SK-N-SH treated with all-trans-retinoic acid at 6 μM for 48 hours (cell line): Measurements from ENCODE around the gene ORAI2.

Experiments used
- ATAC-seq: fragments of 200-7000 bp; cut with Tn5 transposase; 3 replicates; pipeline ENCODE4 v1.9.1; 2020; ENCODE audit warnings: mild to moderate bottlenecking, moderate library complexity
- ARNTL ChIP-seq: fragments of 450-650 bp; formaldehyde crosslinking; IDR thresholded peaks from 2 replicates; pipeline ENCODE4 v1.5.0; 2020; ENCODE audit warnings: low read depth, mild to moderate bottlenecking, moderate library complexity, borderline replicate concordance
- BACH2 ChIP-seq: fragments of 250-450 bp; sonication (Bioruptor Pico); IDR thresholded peaks from 2 replicates; pipeline ENCODE4 v1.9.0; 2021; ENCODE audit warnings: mild to moderate bottlenecking, borderline replicate concordance
- CSDC2 ChIP-seq: fragments of 250-450 bp; sonication (Bioruptor Pico); IDR thresholded peaks from 2 replicates; pipeline ENCODE4 v1.5.0; 2020; ENCODE audit warnings: mild to moderate bottlenecking, moderate library complexity
- ESRRG ChIP-seq: fragments of 250-450 bp; sonication (Bioruptor Pico); IDR thresholded peaks from 2 replicates; pipeline ENCODE4 v1.6.1; 2021; ENCODE audit warnings: mild to moderate bottlenecking
- GLIS3 ChIP-seq: fragments of 250-450 bp; sonication (Bioruptor Pico); IDR thresholded peaks from 2 replicates; pipeline ENCODE4 v1.5.0; 2020; ENCODE audit warnings: mild to moderate bottlenecking, moderate library complexity
- OSR1 ChIP-seq: fragments of 250-450 bp; sonication (Bioruptor Pico); IDR thresholded peaks from 2 replicates; pipeline ENCODE4 v1.8.0; 2022; ENCODE audit warnings: moderate library complexity, mild to moderate bottlenecking, inconsistent platforms
- PPARA ChIP-seq: fragments of 250-450 bp; sonication (Bioruptor Pico); IDR thresholded peaks from 2 replicates; pipeline ENCODE4 v1.5.0; 2020; ENCODE audit warnings: mild to moderate bottlenecking, borderline replicate concordance
- SNAI2 ChIP-seq: fragments of 250-450 bp; sonication (Bioruptor Pico); IDR thresholded peaks from 2 replicates; pipeline ENCODE4 v1.5.0; 2020; ENCODE audit warnings: mild to moderate bottlenecking, moderate library complexity
- TCF4 ChIP-seq: fragments of 250-450 bp; sonication (Bioruptor Pico); IDR thresholded peaks from 2 replicates; pipeline ENCODE4 v1.8.0; 2021; ENCODE audit warnings: mild to moderate bottlenecking, moderate library complexity, borderline replicate concordance
- TOX ChIP-seq: fragments of 250-450 bp; sonication (Bioruptor Pico); IDR thresholded peaks from 2 replicates; pipeline ENCODE4 v1.8.0; 2021; ENCODE audit warnings: mild to moderate bottlenecking, moderate library complexity, borderline replicate concordance
- ZC3H10 ChIP-seq: fragments of 250-450 bp; sonication (Bioruptor Pico); IDR thresholded peaks from 2 replicates; pipeline ENCODE4 v1.5.1; 2021; ENCODE audit warnings: mild to moderate bottlenecking, moderate library complexity
- ZFP3 ChIP-seq: fragments of 250-450 bp; sonication (Bioruptor Pico); IDR thresholded peaks from 2 replicates; pipeline ENCODE4 v1.5.0; 2020; ENCODE audit warnings: mild to moderate bottlenecking, moderate library complexity
- ZFP30 ChIP-seq: fragments of 450-650 bp; formaldehyde crosslinking; IDR thresholded peaks from 2 replicates; pipeline ENCODE4 v1.5.0; 2022; ENCODE audit warnings: mild to moderate bottlenecking, moderate library complexity
- ZNF565 ChIP-seq: fragments of 450-650 bp; formaldehyde crosslinking; conservative IDR thresholded peaks from 2 replicates; pipeline ENCODE4 v1.5.0; 2020; ENCODE audit warnings: low read depth, mild to moderate bottlenecking, moderate library complexity
- ZNF70 ChIP-seq: fragments of 450-650 bp; formaldehyde crosslinking; IDR thresholded peaks from 2 replicates; pipeline ENCODE4 v1.5.0; 2020; ENCODE audit warnings: mild to moderate bottlenecking, moderate library complexity
- ZNF8 ChIP-seq: fragments of 450-650 bp; formaldehyde crosslinking; IDR thresholded peaks from 2 replicates; pipeline ENCODE4 v1.5.0; 2020; ENCODE audit warnings: mild to moderate bottlenecking, moderate library complexity
- TF ChIP-seq, protein P1 (sequence below): fragments of 250-450 bp; sonication (Bioruptor Pico); IDR thresholded peaks from 2 replicates; pipeline ENCODE4 v1.5.1; 2021; ENCODE audit warnings: mild to moderate bottlenecking, moderate library complexity
- TF ChIP-seq, protein P2 (sequence below): fragments of 250-450 bp; sonication (Bioruptor Pico); IDR thresholded peaks from 2 replicates; pipeline ENCODE4 v1.8.0; 2020; ENCODE audit warnings: mild to moderate bottlenecking, moderate library complexity, borderline replicate concordance
- TF ChIP-seq, protein P3 (sequence below): fragments of 250-450 bp; sonication (Bioruptor Pico); IDR thresholded peaks from 2 replicates; pipeline ENCODE4 v1.5.0; 2020; ENCODE audit warnings: mild to moderate bottlenecking, moderate library complexity
- TF ChIP-seq, protein P4 (sequence below): fragments of 250-450 bp; sonication (Bioruptor Pico); IDR thresholded peaks from 2 replicates; pipeline ENCODE4 v1.8.0; 2021; ENCODE audit warnings: low read depth, mild to moderate bottlenecking, moderate library complexity, borderline replicate concordance

Gene ORAI2

DNA sequence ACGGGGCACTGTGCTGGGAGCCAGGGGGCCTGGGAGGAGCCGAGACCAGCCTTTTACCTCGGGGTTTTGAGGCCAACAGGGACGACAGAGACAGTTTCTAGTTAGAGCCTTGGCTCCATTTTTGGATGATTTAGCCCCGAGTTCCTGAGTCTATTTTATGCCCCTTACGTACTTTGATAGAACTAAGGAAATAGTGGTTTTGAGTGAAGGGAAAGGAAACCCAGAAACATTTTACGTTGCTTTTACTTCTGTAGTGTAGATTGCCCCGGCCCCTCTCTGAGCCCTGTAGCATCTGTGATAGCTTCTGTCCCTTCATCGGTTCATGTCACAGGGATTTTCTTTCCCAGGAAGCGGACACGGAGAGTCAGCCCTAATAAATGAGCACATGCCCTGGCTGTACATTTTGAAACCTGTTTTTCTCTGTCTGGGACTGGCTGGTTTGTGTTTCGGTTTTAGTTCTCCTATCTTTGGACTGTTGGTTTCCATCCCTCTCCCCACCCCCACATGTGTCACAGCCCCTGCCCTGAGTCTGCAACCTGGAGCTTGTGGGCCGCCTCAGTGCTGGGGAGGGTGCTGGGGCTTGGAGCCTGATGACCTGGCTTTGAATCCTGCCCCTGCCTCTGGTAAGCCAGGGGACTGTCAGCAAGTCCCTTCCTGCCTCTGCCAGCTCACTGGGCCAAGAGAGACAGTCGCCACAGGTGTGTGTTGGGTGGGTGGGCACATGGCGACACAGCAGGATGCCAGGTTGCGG lies 6.9 kb upstream of the ORAI2 start:
- TF ChIP-seq BACH2 (CRISPR knock-in tag) (no peak), OSR1 (CRISPR knock-in tag) (no peak), ZNF8 (CRISPR knock-in tag) (no peak), ZNF565 (CRISPR knock-in tag) (no peak), CSDC2 (CRISPR knock-in tag) (no peak), TCF4 (CRISPR knock-in tag) (no peak), SNAI2 (CRISPR knock-in tag) (no peak), ZC3H10 (CRISPR knock-in tag) (no peak), ZFP30 (CRISPR knock-in tag) (no peak), GLIS3 (CRISPR knock-in tag) (no peak)
- TF ChIP-seq, protein P1, sequence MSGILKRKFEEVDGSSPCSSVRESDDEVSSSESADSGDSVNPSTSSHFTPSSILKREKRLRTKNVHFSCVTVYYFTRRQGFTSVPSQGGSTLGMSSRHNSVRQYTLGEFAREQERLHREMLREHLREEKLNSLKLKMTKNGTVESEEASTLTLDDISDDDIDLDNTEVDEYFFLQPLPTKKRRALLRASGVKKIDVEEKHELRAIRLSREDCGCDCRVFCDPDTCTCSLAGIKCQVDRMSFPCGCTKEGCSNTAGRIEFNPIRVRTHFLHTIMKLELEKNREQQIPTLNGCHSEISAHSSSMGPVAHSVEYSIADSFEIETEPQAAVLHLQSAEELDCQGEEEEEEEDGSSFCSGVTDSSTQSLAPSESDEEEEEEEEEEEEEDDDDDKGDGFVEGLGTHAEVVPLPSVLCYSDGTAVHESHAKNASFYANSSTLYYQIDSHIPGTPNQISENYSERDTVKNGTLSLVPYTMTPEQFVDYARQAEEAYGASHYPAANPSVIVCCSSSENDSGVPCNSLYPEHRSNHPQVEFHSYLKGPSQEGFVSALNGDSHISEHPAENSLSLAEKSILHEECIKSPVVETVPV (CRISPR knock-in tag): no peak
- TF ChIP-seq, protein P2, sequence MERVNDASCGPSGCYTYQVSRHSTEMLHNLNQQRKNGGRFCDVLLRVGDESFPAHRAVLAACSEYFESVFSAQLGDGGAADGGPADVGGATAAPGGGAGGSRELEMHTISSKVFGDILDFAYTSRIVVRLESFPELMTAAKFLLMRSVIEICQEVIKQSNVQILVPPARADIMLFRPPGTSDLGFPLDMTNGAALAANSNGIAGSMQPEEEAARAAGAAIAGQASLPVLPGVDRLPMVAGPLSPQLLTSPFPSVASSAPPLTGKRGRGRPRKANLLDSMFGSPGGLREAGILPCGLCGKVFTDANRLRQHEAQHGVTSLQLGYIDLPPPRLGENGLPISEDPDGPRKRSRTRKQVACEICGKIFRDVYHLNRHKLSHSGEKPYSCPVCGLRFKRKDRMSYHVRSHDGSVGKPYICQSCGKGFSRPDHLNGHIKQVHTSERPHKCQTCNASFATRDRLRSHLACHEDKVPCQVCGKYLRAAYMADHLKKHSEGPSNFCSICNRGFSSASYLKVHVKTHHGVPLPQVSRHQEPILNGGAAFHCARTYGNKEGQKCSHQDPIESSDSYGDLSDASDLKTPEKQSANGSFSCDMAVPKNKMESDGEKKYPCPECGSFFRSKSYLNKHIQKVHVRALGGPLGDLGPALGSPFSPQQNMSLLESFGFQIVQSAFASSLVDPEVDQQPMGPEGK (CRISPR knock-in tag): no peak
- TF ChIP-seq, protein P3, sequence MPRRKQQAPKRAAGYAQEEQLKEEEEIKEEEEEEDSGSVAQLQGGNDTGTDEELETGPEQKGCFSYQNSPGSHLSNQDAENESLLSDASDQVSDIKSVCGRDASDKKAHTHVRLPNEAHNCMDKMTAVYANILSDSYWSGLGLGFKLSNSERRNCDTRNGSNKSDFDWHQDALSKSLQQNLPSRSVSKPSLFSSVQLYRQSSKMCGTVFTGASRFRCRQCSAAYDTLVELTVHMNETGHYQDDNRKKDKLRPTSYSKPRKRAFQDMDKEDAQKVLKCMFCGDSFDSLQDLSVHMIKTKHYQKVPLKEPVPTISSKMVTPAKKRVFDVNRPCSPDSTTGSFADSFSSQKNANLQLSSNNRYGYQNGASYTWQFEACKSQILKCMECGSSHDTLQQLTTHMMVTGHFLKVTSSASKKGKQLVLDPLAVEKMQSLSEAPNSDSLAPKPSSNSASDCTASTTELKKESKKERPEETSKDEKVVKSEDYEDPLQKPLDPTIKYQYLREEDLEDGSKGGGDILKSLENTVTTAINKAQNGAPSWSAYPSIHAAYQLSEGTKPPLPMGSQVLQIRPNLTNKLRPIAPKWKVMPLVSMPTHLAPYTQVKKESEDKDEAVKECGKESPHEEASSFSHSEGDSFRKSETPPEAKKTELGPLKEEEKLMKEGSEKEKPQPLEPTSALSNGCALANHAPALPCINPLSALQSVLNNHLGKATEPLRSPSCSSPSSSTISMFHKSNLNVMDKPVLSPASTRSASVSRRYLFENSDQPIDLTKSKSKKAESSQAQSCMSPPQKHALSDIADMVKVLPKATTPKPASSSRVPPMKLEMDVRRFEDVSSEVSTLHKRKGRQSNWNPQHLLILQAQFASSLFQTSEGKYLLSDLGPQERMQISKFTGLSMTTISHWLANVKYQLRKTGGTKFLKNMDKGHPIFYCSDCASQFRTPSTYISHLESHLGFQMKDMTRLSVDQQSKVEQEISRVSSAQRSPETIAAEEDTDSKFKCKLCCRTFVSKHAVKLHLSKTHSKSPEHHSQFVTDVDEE (CRISPR knock-in tag): no peak
- no peak for ATAC-seq

DNA sequence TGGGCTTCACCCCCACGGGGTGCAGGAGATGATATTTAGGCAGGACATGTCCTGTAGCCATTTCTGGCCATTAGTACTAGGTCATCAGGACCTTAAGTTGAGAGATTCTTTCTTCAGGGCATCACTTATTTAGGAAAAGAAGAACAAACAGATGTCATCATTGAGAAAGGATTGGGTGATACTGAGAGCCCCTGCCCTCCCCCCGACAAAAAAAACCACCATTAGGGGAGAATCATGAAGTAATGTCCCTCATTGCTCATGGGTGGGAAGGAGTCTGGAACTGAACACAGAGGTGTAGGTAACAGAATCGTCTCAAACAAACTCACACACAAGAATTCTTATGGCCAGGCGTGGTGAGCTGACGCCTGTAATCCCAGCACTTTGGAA lies 6.4 kb upstream of the ORAI2 start:
- no peak for ATAC-seq
- no peak for TF ChIP-seq BACH2 (CRISPR knock-in tag)
- no peak for TF ChIP-seq TOX (CRISPR knock-in tag)
- TF ChIP-seq ZNF70 (CRISPR knock-in tag): no peak
- TF ChIP-seq, protein P1 (CRISPR knock-in tag): no peak
- TF ChIP-seq ESRRG: no peak
- TF ChIP-seq ARNTL (CRISPR knock-in tag): no peak
- TF ChIP-seq, protein P3 (CRISPR knock-in tag): no peak
- TF ChIP-seq, all 23 proteins: peak for 0

DNA sequence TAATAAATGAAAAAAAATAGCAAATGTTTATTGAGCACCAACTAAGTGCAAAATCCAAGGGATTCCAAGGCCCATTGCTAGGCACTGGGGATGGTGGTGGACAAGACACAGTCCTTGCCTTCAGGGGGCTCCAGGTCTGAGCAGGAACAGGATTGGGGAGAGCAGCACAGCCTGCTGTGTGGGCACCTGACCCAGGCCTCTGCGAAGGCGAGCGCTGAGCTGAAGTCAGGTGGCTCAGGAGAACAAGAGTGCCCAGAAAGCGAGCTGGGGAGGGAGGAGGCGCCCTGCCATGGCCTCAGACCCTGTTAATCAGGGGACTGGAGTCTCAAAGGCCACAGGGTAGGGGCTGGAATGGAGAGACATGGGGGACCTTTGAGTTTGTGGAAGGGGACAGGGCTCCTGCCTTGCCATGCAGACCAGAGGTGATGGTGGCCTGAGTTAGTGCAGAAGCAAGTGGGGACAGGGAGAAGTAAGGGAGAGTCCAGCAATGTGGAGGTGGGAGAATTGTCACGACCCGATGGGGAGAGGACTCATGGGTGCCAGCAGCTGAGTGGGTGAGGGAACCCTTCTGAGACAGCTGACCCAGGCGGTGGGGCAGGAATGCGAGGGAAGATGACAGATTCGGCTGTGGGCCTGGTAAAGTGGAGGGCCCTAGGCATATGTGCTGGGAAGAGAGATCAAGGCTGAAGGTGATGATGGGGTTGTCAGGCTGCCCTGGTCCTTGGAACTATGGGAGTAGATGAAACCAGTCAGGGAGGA lies 4.1 kb upstream of the ORAI2 start:
- no peak for ATAC-seq
- no peak for TF ChIP-seq ZFP30 (CRISPR knock-in tag)
- TF ChIP-seq, protein P4, sequence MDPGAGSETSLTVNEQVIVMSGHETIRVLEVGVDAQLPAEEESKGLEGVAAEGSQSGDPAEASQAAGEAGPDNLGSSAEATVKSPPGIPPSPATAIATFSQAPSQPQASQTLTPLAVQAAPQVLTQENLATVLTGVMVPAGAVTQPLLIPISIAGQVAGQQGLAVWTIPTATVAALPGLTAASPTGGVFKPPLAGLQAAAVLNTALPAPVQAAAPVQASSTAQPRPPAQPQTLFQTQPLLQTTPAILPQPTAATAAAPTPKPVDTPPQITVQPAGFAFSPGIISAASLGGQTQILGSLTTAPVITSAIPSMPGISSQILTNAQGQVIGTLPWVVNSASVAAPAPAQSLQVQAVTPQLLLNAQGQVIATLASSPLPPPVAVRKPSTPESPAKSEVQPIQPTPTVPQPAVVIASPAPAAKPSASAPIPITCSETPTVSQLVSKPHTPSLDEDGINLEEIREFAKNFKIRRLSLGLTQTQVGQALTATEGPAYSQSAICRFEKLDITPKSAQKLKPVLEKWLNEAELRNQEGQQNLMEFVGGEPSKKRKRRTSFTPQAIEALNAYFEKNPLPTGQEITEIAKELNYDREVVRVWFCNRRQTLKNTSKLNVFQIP: no peak
- TF ChIP-seq PPARA (CRISPR knock-in tag): no peak
- TF ChIP-seq SNAI2 (CRISPR knock-in tag): no peak
- TF ChIP-seq, protein P2 (CRISPR knock-in tag): no peak
- TF ChIP-seq ZNF565 (CRISPR knock-in tag): no peak
- TF ChIP-seq ZFP3 (CRISPR knock-in tag): no peak
- no peak for TF ChIP-seq ZC3H10 (CRISPR knock-in tag)
